CD4-positive, CD25-positive, alpha-beta regulatory T cell (primary cell): Measurements from ENCODE around the gene ST6GALNAC3. TPM values are rescaled to one million over a fixed set of nuclear protein-coding genes. Genes with fewer than 3 reads are reported as not detected.

Experiments used
- ATAC-seq, 2 donors: fragments of 150-1000 bp; cut with Tn5 transposase; one replicate each; pipeline ENCODE4 v1.10.0; 2021; ENCODE audit warnings: low read depth in 2 of 2, moderate number of reproducible peaks in 2 of 2, moderate library complexity in 1 of 2
- DNase-seq, 3 donors: peaks; one replicate each; pipeline versions ENCODE4 v3.0.0 to v3.0.0-alpha.2; 2012 to 2022; ENCODE audit warnings: mixed read lengths in 1 of 3
- H3K27ac ChIP-seq: one replicate; pipeline ENCODE4 v1.7.0; 2013; ENCODE audit warnings: mild to moderate bottlenecking, low read length; ENCODE audit not compliant: insufficient read depth, poor library complexity, severe bottlenecking
- H3K27me3 ChIP-seq: one replicate; pipeline ENCODE4 v1.7.0; 2013; ENCODE audit warnings: low read length; ENCODE audit not compliant: control insufficient read depth, insufficient read depth
- H3K36me3 ChIP-seq: one replicate; pipeline ENCODE4 v1.7.0; 2013; ENCODE audit warnings: mild to moderate bottlenecking, low read length, moderate library complexity; ENCODE audit not compliant: control insufficient read depth, insufficient read depth
- H3K4me1 ChIP-seq: 2 replicates; pipeline ENCODE4 v1.7.0; 2013; ENCODE audit warnings: mild to moderate bottlenecking, low read length; ENCODE audit not compliant: insufficient read depth, control insufficient read depth, poor library complexity, severe bottlenecking
- H3K4me3 ChIP-seq: one replicate; pipeline ENCODE4 v1.7.0; 2013; ENCODE audit warnings: low read depth, mild to moderate bottlenecking, low read length, moderate library complexity
- H3K9me3 ChIP-seq, 2 experiments: 1 replicate in 1 of 2; 2 replicates in 1 of 2; pipeline ENCODE4 v1.7.0; 2013; ENCODE audit warnings: low read length in 2 of 2, mild to moderate bottlenecking in 1 of 2, moderate library complexity in 1 of 2; ENCODE audit not compliant: control insufficient read depth in 2 of 2
- H3K27ac Mint-ChIP-seq, 3 donors: one replicate each; pipeline ENCODE4 v1.8.0; 2020 to 2022; ENCODE audit warnings: mild to moderate bottlenecking in 3 of 3, mixed read lengths in 3 of 3, moderate library complexity in 2 of 3
- H3K27me3 Mint-ChIP-seq: one replicate; pipeline ENCODE4 v1.8.0; 2022; ENCODE audit warnings: mild to moderate bottlenecking, mixed read lengths
- H3K36me3 Mint-ChIP-seq: one replicate; pipeline ENCODE4 v1.8.0; 2020; ENCODE audit warnings: mixed read lengths
- H3K4me1 Mint-ChIP-seq, 4 donors: one replicate each; pipeline ENCODE4 v1.8.0; 2020 to 2022; ENCODE audit warnings: mixed read lengths in 4 of 4, mild to moderate bottlenecking in 1 of 4
- H3K4me3 Mint-ChIP-seq, 4 donors: one replicate each; pipeline ENCODE4 v1.8.0; 2020 to 2022; ENCODE audit warnings: mild to moderate bottlenecking in 4 of 4, mixed read lengths in 4 of 4, moderate library complexity in 3 of 4
- H3K9me3 Mint-ChIP-seq, 7 donors: one replicate each; pipeline ENCODE4 v1.8.0; 2020 to 2022; ENCODE audit warnings: mixed read lengths in 7 of 7, mild to moderate bottlenecking in 3 of 7, moderate library complexity in 2 of 7
- polyA plus RNA-seq, 4 donors: library from polyadenylated mRNA; unstranded; fragments of 300-500 nt; fragmentation: Illumina TruSeq; gene quantifications; one replicate each; pipeline ENCODE4 v1.2.3, GENCODE V29; 2021
- total RNA-seq: library from RNA; stranded (reverse); gene quantifications from one replicate; pipeline ENCODE4 v1.2.3, GENCODE V29; 2022

ST6GALNAC3 gene
- total and polyA plus RNA-seq, 5 donors from 2014 or later, result 0.03 to 3.4 (median 0.95) TPM

- Mint-ChIP-seq H3K27me3 (no peaks in the 10 kb centered on the region), H3K36me3 (no peaks in the 10 kb centered on the region), H3K9me3 (peaks cover 0 to 1% (median 0%) of the 10 kb centered on the region in 7 donors), H3K27ac (no peak overlapping the region), H3K4me3 (no peak overlapping the region), H3K4me1 (peaks cover 0 to 15% (median 3%) of the 10 kb centered on the region in 4 donors)
- Histone ChIP-seq H3K27ac (no peak overlapping the region), H3K36me3 (no peaks in the 10 kb centered on the region), H3K9me3 (no peaks in the 10 kb centered on the region), H3K4me1 (no peaks in the 10 kb centered on the region), H3K4me3 (no peak overlapping the region), H3K27me3 (no peaks in the 10 kb centered on the region)
- DNase-seq (no peak), ATAC-seq (no peak)
Observed at GRCh38 chr1:76084685-76085084, 10.1 kb downstream of the ST6GALNAC3 start.

GRCh38 chr1:76086109-76086508 is 11.6 kb downstream of the ST6GALNAC3 start:
- no peaks in the 10 kb centered on the region for H3K36me3 Mint-ChIP-seq
- no peak for DNase-seq
- Histone ChIP-seq H3K27ac (no peak overlapping the region), H3K9me3 (no peaks in the 10 kb centered on the region), H3K4me1 (no peaks in the 10 kb centered on the region), H3K4me3 (no peak overlapping the region), H3K27me3 (no peaks in the 10 kb centered on the region), H3K36me3 (no peaks in the 10 kb centered on the region)
- no peak for ATAC-seq
- no peak overlapping the region for H3K4me3 Mint-ChIP-seq
- H3K4me1 Mint-ChIP-seq, result peaks cover 0 to 7% (median 3%) of the 10 kb centered on the region in 4 donors
- H3K9me3 Mint-ChIP-seq, result peaks cover 0 to 1% (median 0%) of the 10 kb centered on the region in 7 donors
- no peak overlapping the region for H3K27ac Mint-ChIP-seq
- H3K27me3 Mint-ChIP-seq, result no peaks in the 10 kb centered on the region

- Histone ChIP-seq H3K36me3 (no peaks in the 10 kb centered on the region), H3K27me3 (no peaks in the 10 kb centered on the region), H3K4me3 (no peak overlapping the region), H3K27ac (no peak overlapping the region), H3K9me3 (no peaks in the 10 kb centered on the region), H3K4me1 (no peaks in the 10 kb centered on the region)
- Mint-ChIP-seq H3K4me3 (no peak overlapping the region), H3K27ac (no peak overlapping the region), H3K4me1 (peaks cover 0 to 7% (median 3%) of the 10 kb centered on the region in 4 donors), H3K9me3 (peaks cover 0 to 1% (median 0%) of the 10 kb centered on the region in 7 donors), H3K27me3 (no peaks in the 10 kb centered on the region), H3K36me3 (no peaks in the 10 kb centered on the region)
- ATAC-seq (no peak), DNase-seq (no peak)
Observed at GRCh38 chr1:76086597-76086996, 12.1 kb downstream of the ST6GALNAC3 start.

DNA sequence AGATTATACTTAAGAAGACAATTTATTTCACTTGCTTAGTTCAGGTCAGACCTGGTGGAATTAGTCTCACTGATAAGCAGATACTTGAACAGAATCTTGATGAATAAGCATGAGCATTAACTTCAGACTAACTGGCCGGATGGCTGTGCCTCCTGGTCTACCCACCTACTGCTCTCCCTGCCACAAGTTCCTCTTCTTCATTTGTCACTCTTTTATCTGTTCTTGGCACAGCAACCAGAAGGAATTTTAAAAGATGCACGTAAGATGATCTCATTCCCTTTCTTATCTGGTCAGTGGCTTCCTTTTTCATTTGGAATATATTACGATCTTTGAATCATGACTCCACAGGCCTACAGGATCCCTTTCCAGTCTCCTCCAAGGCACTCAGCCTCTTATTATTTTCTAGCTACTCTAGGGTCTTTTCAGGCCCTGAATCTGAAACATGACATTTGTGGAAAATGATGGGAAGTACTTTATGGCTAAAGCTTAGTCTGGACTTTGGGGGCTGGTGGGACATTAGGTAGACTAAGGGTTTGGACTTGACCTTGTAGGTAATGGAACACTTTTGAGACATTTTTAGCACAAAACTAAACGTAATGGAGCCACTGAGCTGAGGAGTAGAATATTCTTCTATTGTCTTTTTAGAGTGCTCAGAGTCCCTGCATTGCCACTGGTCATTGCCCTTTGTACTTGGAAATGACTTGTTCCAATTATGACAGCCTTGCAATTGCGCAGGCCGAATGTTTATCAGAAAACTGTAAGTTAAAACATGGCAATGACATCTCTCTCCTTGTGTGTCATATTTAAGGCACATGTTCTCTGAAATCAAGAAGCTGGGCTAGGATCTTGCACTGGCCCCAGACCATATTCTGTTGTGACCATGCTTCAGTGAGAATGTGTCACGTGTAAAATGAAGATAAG is 16.0 kb downstream of the ST6GALNAC3 start:
- Mint-ChIP-seq H3K4me3 (no peak overlapping the region), H3K4me1 (peaks cover 0 to 7% (median 3%) of the 10 kb centered on the region in 4 donors), H3K27ac (no peak overlapping the region), H3K9me3 (no peaks in the 10 kb centered on the region), H3K36me3 (no peaks in the 10 kb centered on the region), H3K27me3 (no peaks in the 10 kb centered on the region)
- Histone ChIP-seq H3K27ac (no peak overlapping the region), H3K36me3 (no peaks in the 10 kb centered on the region), H3K27me3 (no peaks in the 10 kb centered on the region), H3K4me3 (no peak overlapping the region), H3K4me1 (no peaks in the 10 kb centered on the region), H3K9me3 (no peaks in the 10 kb centered on the region)
- ATAC-seq, result no peak
- DNase-seq, result no peak

GRCh38 chr1:76092812-76093211 is 18.3 kb downstream of the ST6GALNAC3 start:
- H3K9me3 ChIP-seq, result no peaks in the 10 kb centered on the region
- no peaks in the 10 kb centered on the region for H3K9me3 Mint-ChIP-seq
- no peak overlapping the region for H3K4me3 Mint-ChIP-seq
- no peaks in the 10 kb centered on the region for H3K27me3 Mint-ChIP-seq
- no peak overlapping the region for H3K27ac Mint-ChIP-seq
- H3K27ac ChIP-seq, result no peak overlapping the region
- ATAC-seq, result no peak
- no peak overlapping the region for H3K4me3 ChIP-seq
- H3K4me1 ChIP-seq, result no peaks in the 10 kb centered on the region
- no peak for DNase-seq
- peaks cover 0 to 2% (median 0%) of the 10 kb centered on the region in 4 donors for H3K4me1 Mint-ChIP-seq
- no peaks in the 10 kb centered on the region for H3K27me3 ChIP-seq
- no peaks in the 10 kb centered on the region for H3K36me3 ChIP-seq
- H3K36me3 Mint-ChIP-seq, result no peaks in the 10 kb centered on the region

- H3K4me1 Mint-ChIP-seq, result peaks cover 0 to under 1% (median 0%) of the 10 kb centered on the region in 4 donors
- ATAC-seq, result no peak
Observed at GRCh38 chr1:76093522-76094312, 19.2 kb downstream of the ST6GALNAC3 start.

DNA sequence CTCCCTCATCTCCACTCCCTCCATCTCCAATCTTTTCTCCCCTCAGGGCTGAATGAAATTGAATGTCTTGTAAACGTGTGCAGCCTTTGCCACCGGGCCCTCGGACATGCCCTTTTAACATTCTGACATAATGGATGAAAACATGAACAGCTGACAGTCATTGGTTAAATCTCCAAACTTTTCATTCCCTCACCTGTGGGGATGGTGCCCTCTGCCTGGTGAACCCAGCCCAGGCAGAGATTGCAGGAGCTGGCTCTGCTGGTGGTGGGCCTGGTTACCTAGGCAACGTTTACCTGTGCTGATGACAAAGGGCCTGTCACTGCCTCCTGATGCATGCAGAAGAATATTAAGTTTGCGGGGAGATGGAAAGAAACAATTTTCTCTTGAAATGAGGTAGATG is 21.3 kb downstream of the ST6GALNAC3 start:
- Histone ChIP-seq H3K4me3 (no peak overlapping the region), H3K4me1 (no peaks in the 10 kb centered on the region), H3K27ac (no peak overlapping the region), H3K27me3 (no peaks in the 10 kb centered on the region), H3K36me3 (no peaks in the 10 kb centered on the region), H3K9me3 (no peaks in the 10 kb centered on the region)
- ATAC-seq (no peak), DNase-seq (no peak)
- Mint-ChIP-seq H3K27ac (peak overlapping the region in 1 of 3 donors; percentile 9), H3K4me1 (no peaks in the 10 kb centered on the region), H3K36me3 (no peaks in the 10 kb centered on the region), H3K9me3 (no peaks in the 10 kb centered on the region), H3K4me3 (no peak overlapping the region), H3K27me3 (peaks cover under 1% of the 10 kb centered on the region)

More at GRCh38 chr1:76093522-76094312, 19.2 kb downstream of the ST6GALNAC3 start:
- no peak overlapping the region for H3K27ac Mint-ChIP-seq
- Histone ChIP-seq H3K36me3 (no peaks in the 10 kb centered on the region), H3K4me3 (no peak overlapping the region), H3K27me3 (no peaks in the 10 kb centered on the region), H3K4me1 (no peaks in the 10 kb centered on the region), H3K9me3 (no peaks in the 10 kb centered on the region), H3K27ac (no peak overlapping the region)
- no peaks in the 10 kb centered on the region for H3K9me3 Mint-ChIP-seq
- no peaks in the 10 kb centered on the region for H3K36me3 Mint-ChIP-seq
- no peak for DNase-seq
- H3K27me3 Mint-ChIP-seq, result no peaks in the 10 kb centered on the region
- peak overlapping the region in 1 of 4 donors; percentile 35 for H3K4me3 Mint-ChIP-seq
